ENCODE measurements around the gene PTGR3. TPM values are rescaled to one million over a fixed set of nuclear protein-coding genes. Genes with fewer than 3 reads are reported as not detected.

The PTGR3 gene, protein sequence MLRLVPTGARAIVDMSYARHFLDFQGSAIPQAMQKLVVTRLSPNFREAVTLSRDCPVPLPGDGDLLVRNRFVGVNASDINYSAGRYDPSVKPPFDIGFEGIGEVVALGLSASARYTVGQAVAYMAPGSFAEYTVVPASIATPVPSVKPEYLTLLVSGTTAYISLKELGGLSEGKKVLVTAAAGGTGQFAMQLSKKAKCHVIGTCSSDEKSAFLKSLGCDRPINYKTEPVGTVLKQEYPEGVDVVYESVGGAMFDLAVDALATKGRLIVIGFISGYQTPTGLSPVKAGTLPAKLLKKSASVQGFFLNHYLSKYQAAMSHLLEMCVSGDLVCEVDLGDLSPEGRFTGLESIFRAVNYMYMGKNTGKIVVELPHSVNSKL
- 5.4 and 6.5 TPM in 2 replicates for total RNA-seq

GRCh38 chr18:75209129-75209950 is at the start of gene PTGR3:
Gene PTGR3 (minus strand): TSS chr18:75209139. CDS start chr18:75209058, 81 bp downstream.

DNA sequence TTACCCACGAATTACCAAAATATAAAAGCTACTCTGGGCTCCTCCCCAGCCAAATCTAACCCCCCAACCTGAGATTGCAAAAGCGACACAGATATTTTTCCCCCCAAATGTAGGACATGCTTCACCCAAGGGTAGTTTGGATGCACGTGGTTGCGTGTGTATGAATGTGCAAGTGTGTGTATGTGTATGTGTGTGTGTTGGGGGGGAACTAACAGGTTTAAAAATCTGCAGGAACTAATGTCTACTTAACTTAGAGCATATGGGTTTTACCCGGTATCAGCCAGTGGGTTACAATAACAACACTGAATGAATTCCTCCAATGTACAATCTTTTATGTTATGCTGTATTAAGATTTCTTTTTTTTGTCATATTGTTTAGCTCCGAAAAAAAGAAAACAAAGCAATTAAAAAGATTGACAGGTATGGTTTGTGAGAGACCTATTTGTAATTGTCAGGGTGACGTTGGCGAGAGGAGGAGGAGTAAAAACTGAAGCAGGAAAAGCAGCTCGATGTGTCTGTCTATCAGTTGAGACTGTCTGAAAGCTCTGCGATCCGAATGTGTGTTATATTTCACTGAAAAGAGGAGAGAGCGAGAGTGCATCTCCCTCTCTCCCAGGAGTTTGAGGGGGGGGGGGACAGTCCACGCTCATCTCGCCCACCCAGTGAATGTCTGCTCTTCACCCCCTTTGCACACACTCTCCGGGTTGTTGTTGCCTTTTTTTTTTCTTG is 1.5 kb upstream of the PTGR3 start, which contains the start of gene TSHZ1:
Gene TSHZ1, plus strand, starts transcription at position 524 of the 728 bp plus-strand sequence. CDS start 1,080 bp downstream, outside the sequence.

Other genes starting within 250 kb of the PTGR3 start
- 3.2 and 3.3 TPM in 2 replicates for gene TSHZ1, start 1.7 kb upstream of the PTGR3 start, total RNA-seq
- gene SMIM21, start 218.6 kb upstream of the PTGR3 start, total RNA-seq = not detected in 2 replicates

Measured in bronchial smooth muscle cell (primary cell).